ENCODE results near the gene WDR35. TPM values are rescaled to one million over a fixed set of nuclear protein-coding genes. Genes with fewer than 3 reads are reported as not detected.
A peak's percentile ranks its signal among the peaks of the same experiment; 100 is the strongest.

The WDR35 gene
- total RNA-seq, 2 donors from 2014 or later: 5.1 to 14.3 TPM

GRCh38 chr2:19943189-19943588 is 46.7 kb downstream of the WDR35 start:
- no peaks in the 10 kb centered on the region for H3K4me1 ChIP-seq (ENCODE audit: control insufficient read depth in 1 of 2, low read depth in 2 of 2)
- no peaks in the 10 kb centered on the region for H3K9me3 ChIP-seq
- DNase-seq (ENCODE audit: low spot score) (no peak), ATAC-seq (ENCODE audit: insufficient number of reproducible peaks, low FRiP score, low read depth) (no peak)
- no peak overlapping the region for H3K27ac ChIP-seq
- TF ChIP-seq CTCF (IDR thresholded peaks at IDR 0.05): no peak
- no peaks in the 10 kb centered on the region for H3K36me3 ChIP-seq
- H3K4me3 ChIP-seq: no peak overlapping the region
- no peaks in the 10 kb centered on the region for H3K27me3 ChIP-seq (replicated peaks; ENCODE audit: insufficient read depth)

GRCh38 chr2:19942199-19942598 is 47.7 kb downstream of the WDR35 start:
- H3K4me1 ChIP-seq (ENCODE audit: control insufficient read depth in 1 of 2, low read depth in 2 of 2): no peaks in the 10 kb centered on the region
- ATAC-seq (ENCODE audit: insufficient number of reproducible peaks, low FRiP score, low read depth) (no peak), DNase-seq (ENCODE audit: low spot score) (no peak)
- H3K27me3 ChIP-seq (replicated peaks; ENCODE audit: insufficient read depth): no peaks in the 10 kb centered on the region
- no peak overlapping the region for H3K4me3 ChIP-seq
- no peak overlapping the region for H3K27ac ChIP-seq
- no peaks in the 10 kb centered on the region for H3K36me3 ChIP-seq
- no peak for TF ChIP-seq CTCF (IDR thresholded peaks at IDR 0.05)
- H3K9me3 ChIP-seq: no peaks in the 10 kb centered on the region

GRCh38 chr2:19937004-19937403 is 52.9 kb downstream of the WDR35 start:
- H3K27ac ChIP-seq: no peak overlapping the region
- TF ChIP-seq CTCF (IDR thresholded peaks at IDR 0.05): no peak
- ATAC-seq (ENCODE audit: insufficient number of reproducible peaks, low FRiP score, low read depth) (no peak), DNase-seq (ENCODE audit: low spot score) (no peak)
- H3K27me3 ChIP-seq (replicated peaks; ENCODE audit: insufficient read depth): no peaks in the 10 kb centered on the region
- no peak overlapping the region for H3K4me3 ChIP-seq
- H3K36me3 ChIP-seq: peaks cover 4% of the 10 kb centered on the region
- peaks cover 6 to 9% of the 10 kb centered on the region in 2 donors for H3K4me1 ChIP-seq (ENCODE audit: control insufficient read depth in 1 of 2, low read depth in 2 of 2)
- H3K9me3 ChIP-seq: no peaks in the 10 kb centered on the region

GRCh38 chr2:19936203-19936602 is 53.7 kb downstream of the WDR35 start:
- no peaks in the 10 kb centered on the region for H3K9me3 ChIP-seq
- H3K4me1 ChIP-seq (ENCODE audit: control insufficient read depth in 1 of 2, low read depth in 2 of 2): peaks cover 6 to 9% of the 10 kb centered on the region in 2 donors
- peaks cover 4% of the 10 kb centered on the region for H3K36me3 ChIP-seq
- no peak for DNase-seq (ENCODE audit: low spot score)
- TF ChIP-seq CTCF (IDR thresholded peaks at IDR 0.05): no peak
- H3K4me3 ChIP-seq: no peak overlapping the region
- H3K27ac ChIP-seq: no peak overlapping the region
- no peaks in the 10 kb centered on the region for H3K27me3 ChIP-seq (replicated peaks; ENCODE audit: insufficient read depth)
- no peak for ATAC-seq (ENCODE audit: insufficient number of reproducible peaks, low FRiP score, low read depth)

GRCh38 chr2:19933351-19933981 is 56.4 kb downstream of the WDR35 start:
- ATAC-seq (ENCODE audit: insufficient number of reproducible peaks, low FRiP score, low read depth): no peak
- H3K27ac ChIP-seq: peak overlapping the region in 1 of 2 donors; percentile 17
- peaks cover 5% of the 10 kb centered on the region for H3K36me3 ChIP-seq
- H3K4me3 ChIP-seq: peak overlapping the region; percentile 43
- peaks cover 1% of the 10 kb centered on the region for H3K9me3 ChIP-seq
- H3K27me3 ChIP-seq (replicated peaks; ENCODE audit: insufficient read depth): no peaks in the 10 kb centered on the region
- no peak for TF ChIP-seq CTCF (IDR thresholded peaks at IDR 0.05)
- DNase-seq (ENCODE audit: low spot score): no peak
- peaks cover 6 to 9% of the 10 kb centered on the region in 2 donors for H3K4me1 ChIP-seq (ENCODE audit: control insufficient read depth in 1 of 2, low read depth in 2 of 2)

All from thoracic aorta (tissue), 2 donors.